ENCODE measurements around the gene TFDP1. TPM values are rescaled to one million over a fixed set of nuclear protein-coding genes. Genes with fewer than 3 reads are reported as not detected.

The TFDP1 gene
- total RNA-seq, 4 donors from 2014 or later, result 21.9 to 49.0 (median 29.2) TPM

GRCh38 chr13:113641426-113641825 lies 56.9 kb downstream of the TFDP1 start:
- ATAC-seq, result no peak
- TF ChIP-seq POLR2AphosphoS5 (IDR thresholded peaks at IDR 0.05) (no peak), EP300 (IDR thresholded peaks at IDR 0.05) (no peak), POLR2A (IDR thresholded peaks at IDR 0.05) (no peak)
- TF ChIP-seq, protein P1, sequence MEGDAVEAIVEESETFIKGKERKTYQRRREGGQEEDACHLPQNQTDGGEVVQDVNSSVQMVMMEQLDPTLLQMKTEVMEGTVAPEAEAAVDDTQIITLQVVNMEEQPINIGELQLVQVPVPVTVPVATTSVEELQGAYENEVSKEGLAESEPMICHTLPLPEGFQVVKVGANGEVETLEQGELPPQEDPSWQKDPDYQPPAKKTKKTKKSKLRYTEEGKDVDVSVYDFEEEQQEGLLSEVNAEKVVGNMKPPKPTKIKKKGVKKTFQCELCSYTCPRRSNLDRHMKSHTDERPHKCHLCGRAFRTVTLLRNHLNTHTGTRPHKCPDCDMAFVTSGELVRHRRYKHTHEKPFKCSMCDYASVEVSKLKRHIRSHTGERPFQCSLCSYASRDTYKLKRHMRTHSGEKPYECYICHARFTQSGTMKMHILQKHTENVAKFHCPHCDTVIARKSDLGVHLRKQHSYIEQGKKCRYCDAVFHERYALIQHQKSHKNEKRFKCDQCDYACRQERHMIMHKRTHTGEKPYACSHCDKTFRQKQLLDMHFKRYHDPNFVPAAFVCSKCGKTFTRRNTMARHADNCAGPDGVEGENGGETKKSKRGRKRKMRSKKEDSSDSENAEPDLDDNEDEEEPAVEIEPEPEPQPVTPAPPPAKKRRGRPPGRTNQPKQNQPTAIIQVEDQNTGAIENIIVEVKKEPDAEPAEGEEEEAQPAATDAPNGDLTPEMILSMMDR (IDR thresholded peaks at IDR 0.05), result no peak
- H3K4me3 ChIP-seq, result no peak overlapping the region
- WGBS, 2 donors (ENCODE audit: low coverage in 1 of 2), result 72 to 80% methylated on average over 7 of the region's 7 CpGs
- H3K27ac ChIP-seq, result no peak overlapping the region
- peaks cover 0 to 51% of the 10 kb centered on the region in 2 donors for H3K36me3 ChIP-seq
- no peaks in the 10 kb centered on the region for H3K27me3 ChIP-seq
- no peaks in the 10 kb centered on the region for H3K9me3 ChIP-seq
- no peaks in the 10 kb centered on the region for H3K4me1 ChIP-seq

DNA sequence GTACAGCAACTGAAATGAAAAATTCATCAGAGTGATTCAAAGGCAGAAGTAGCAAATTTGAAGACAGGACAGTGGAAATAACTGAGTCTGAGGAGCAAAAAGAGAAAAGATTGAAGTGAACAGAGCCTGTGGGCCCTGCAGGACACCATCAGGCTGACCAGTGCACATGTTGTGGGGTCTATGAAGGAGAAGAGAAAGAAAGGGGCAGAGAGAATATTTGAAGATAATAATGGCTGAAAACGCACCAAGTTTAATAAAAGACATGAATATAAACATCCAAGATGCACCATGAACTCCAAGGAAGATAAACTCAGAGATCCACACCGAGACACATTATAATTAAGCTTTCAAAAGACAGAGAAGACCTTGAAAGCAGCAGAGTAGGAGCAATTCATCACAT lies 58.0 kb downstream of the TFDP1 start:
- H3K27me3 ChIP-seq, result no peaks in the 10 kb centered on the region
- TF ChIP-seq POLR2AphosphoS5 (IDR thresholded peaks at IDR 0.05), result no peak
- TF ChIP-seq, protein P1 (IDR thresholded peaks at IDR 0.05), result no peak
- TF ChIP-seq EP300 (IDR thresholded peaks at IDR 0.05), result no peak
- no peak for TF ChIP-seq POLR2A (IDR thresholded peaks at IDR 0.05)
- H3K36me3 ChIP-seq, result peaks cover 0 to 40% of the 10 kb centered on the region in 2 donors
- 80 to 93% methylated on average over 2 of the region's 2 CpGs for WGBS, 2 donors (ENCODE audit: low coverage in 1 of 2)
- ATAC-seq, result no peak
- H3K4me3 ChIP-seq, result no peak overlapping the region
- no peak overlapping the region for H3K27ac ChIP-seq
- H3K4me1 ChIP-seq, result peaks cover 0 to 9% (median 3%) of the 10 kb centered on the region in 3 donors
- no peaks in the 10 kb centered on the region for H3K9me3 ChIP-seq

- Histone ChIP-seq H3K27me3 (no peaks in the 10 kb centered on the region), H3K27ac (no peak overlapping the region), H3K9me3 (no peaks in the 10 kb centered on the region), H3K36me3 (peaks cover 0 to 30% of the 10 kb centered on the region in 2 donors), H3K4me3 (no peak overlapping the region), H3K4me1 (peaks cover 0 to 20% (median 7%) of the 10 kb centered on the region in 3 donors)
- no peak for TF ChIP-seq POLR2AphosphoS5 (IDR thresholded peaks at IDR 0.05)
- TF ChIP-seq, protein P1 (IDR thresholded peaks at IDR 0.05), result no peak
- no peak for TF ChIP-seq POLR2A (IDR thresholded peaks at IDR 0.05)
- TF ChIP-seq EP300 (IDR thresholded peaks at IDR 0.05), result no peak
- no peak for ATAC-seq
- 89 to 95% methylated on average over 5 of the region's 5 CpGs for WGBS, 2 donors (ENCODE audit: low coverage in 1 of 2)
Observed at GRCh38 chr13:113643593-113643992, 59.0 kb downstream of the TFDP1 start.

- H3K4me1 ChIP-seq, result peaks cover 0 to 21% (median 7%) of the 10 kb centered on the region in 3 donors
- TF ChIP-seq, protein P1 (IDR thresholded peaks at IDR 0.05), result no peak
- no peak for TF ChIP-seq POLR2AphosphoS5 (IDR thresholded peaks at IDR 0.05)
- no peak for TF ChIP-seq EP300 (IDR thresholded peaks at IDR 0.05)
- no peak for TF ChIP-seq POLR2A (IDR thresholded peaks at IDR 0.05)
- peaks cover 0 to 18% of the 10 kb centered on the region in 2 donors for H3K36me3 ChIP-seq
- no peak overlapping the region for H3K4me3 ChIP-seq
- no peak overlapping the region for H3K27ac ChIP-seq
- 100% methylated on average over 1 of the region's 1 CpG for WGBS, 2 donors (ENCODE audit: low coverage in 1 of 2)
- ATAC-seq, result no peak
- no peaks in the 10 kb centered on the region for H3K27me3 ChIP-seq
- H3K9me3 ChIP-seq, result no peaks in the 10 kb centered on the region
Observed at GRCh38 chr13:113644800-113645199, 60.2 kb downstream of the TFDP1 start.

DNA sequence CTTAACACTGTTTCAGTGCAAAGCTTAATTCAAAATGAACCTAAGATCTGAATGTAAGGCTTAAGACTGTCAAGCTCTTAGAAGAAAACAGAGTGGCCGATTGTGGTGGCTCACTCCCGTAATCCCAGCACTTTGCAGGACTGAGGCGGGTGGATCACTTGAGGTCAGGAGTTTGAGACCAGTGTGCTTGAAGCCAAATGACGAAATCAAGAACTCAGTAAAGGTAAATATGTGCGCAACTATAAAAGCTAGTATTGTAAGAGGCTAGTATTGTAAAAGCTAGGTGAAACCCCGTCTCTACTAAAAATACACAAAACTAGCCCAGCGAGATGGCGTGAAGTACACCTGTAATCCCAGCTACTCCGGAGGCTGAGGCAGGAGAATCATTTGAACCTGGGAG lies 60.8 kb downstream of the TFDP1 start:
- ATAC-seq, result no peak
- 89 to 94% methylated on average over 3 to 7 of the region's 9 CpGs for WGBS, 2 donors (ENCODE audit: low coverage in 1 of 2)
- TF ChIP-seq POLR2AphosphoS5 (IDR thresholded peaks at IDR 0.05) (no peak), POLR2A (IDR thresholded peaks at IDR 0.05) (no peak), EP300 (IDR thresholded peaks at IDR 0.05) (no peak)
- TF ChIP-seq, protein P1 (IDR thresholded peaks at IDR 0.05), result no peak

More for the DNA sequence above, 60.8 kb downstream of the TFDP1 start:
- peaks cover 0 to 22% (median 7%) of the 10 kb centered on the region in 3 donors for H3K4me1 ChIP-seq
- H3K4me3 ChIP-seq, result no peak overlapping the region
- H3K9me3 ChIP-seq, result no peaks in the 10 kb centered on the region
- H3K27me3 ChIP-seq, result no peaks in the 10 kb centered on the region
- no peak overlapping the region for H3K27ac ChIP-seq
- H3K36me3 ChIP-seq, result peaks cover 0 to 12% of the 10 kb centered on the region in 2 donors

Measured in gastroesophageal sphincter (tissue), 4 donors.